Stomach (tissue), 4 donors: ENCODE data around the gene ATP2B1.

Experiments used
- POLR2A ChIP-seq, 4 donors: fragments of 450-650 bp; IDR thresholded peaks; one replicate each; pipeline ENCODE4 v1.6.1; 2016; ENCODE audit warnings: antibody characterized with exemption in 4 of 4, control low read depth in 2 of 4, mild to moderate bottlenecking in 1 of 4, moderate library complexity in 1 of 4
- TF ChIP-seq, protein P1 (sequence below), 7 experiments: fragments of 450-650 bp in 4 of 7; fragments of 200-600 bp in 3 of 7; sonication (generic) in 3 of 7; IDR thresholded peaks; one replicate each; pipeline ENCODE4 v1.5.1; 2016 to 2019; ENCODE audit warnings: antibody characterized with exemption in 7 of 7, control low read depth in 2 of 7, mild to moderate bottlenecking in 1 of 7

DNA sequence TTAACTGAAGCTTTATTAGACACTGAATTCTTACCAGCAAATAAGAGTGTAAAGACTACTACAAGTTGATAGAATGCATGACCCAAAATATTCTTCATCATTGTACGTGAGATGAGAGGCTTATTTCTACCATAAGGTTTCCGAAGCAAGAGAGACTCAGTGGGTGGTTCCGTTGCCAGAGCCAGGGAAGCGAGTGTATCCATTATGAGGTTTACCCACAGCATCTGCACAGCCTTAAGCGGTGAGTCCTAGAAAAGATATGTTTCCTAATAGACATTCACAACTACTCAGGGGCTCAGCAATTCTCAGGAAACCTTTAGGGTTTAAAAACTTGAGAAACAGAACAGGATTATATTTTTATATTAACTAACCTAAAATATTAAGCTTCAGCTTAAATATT is 105.0 kb downstream of the ATP2B1 start:
- TF ChIP-seq, protein P1, sequence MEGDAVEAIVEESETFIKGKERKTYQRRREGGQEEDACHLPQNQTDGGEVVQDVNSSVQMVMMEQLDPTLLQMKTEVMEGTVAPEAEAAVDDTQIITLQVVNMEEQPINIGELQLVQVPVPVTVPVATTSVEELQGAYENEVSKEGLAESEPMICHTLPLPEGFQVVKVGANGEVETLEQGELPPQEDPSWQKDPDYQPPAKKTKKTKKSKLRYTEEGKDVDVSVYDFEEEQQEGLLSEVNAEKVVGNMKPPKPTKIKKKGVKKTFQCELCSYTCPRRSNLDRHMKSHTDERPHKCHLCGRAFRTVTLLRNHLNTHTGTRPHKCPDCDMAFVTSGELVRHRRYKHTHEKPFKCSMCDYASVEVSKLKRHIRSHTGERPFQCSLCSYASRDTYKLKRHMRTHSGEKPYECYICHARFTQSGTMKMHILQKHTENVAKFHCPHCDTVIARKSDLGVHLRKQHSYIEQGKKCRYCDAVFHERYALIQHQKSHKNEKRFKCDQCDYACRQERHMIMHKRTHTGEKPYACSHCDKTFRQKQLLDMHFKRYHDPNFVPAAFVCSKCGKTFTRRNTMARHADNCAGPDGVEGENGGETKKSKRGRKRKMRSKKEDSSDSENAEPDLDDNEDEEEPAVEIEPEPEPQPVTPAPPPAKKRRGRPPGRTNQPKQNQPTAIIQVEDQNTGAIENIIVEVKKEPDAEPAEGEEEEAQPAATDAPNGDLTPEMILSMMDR (IDR thresholded peaks at IDR 0.05), result no peak
- no peak for TF ChIP-seq POLR2A (IDR thresholded peaks at IDR 0.05)
